ENCODE data around the gene PSMD11.

GRCh38 chr17:32486701-32487472 is 42.6 kb downstream of the PSMD11 start, which contains the start of gene CDK5R1:
- TF ChIP-seq POLR2AphosphoS5 (IDR thresholded peaks at IDR 0.05; ENCODE audit: low read depth, low read length) (no peak; the same call in 1 of the 2 replicates), RAD21 (IDR thresholded peaks at IDR 0.05 in 1 of 2, conservative IDR thresholded peaks at IDR 0.05 in 1 of 2; ENCODE audit: low read depth in 2 of 2, low read length in 2 of 2) (no peak), CTCF (IDR thresholded peaks at IDR 0.05; ENCODE audit: control extremely low read depth in 1 of 3, insufficient read depth in 1 of 3, low read depth in 1 of 3, low read length in 3 of 3) (no peak), E2F6 (IDR thresholded peaks at IDR 0.05) (no peak), EZH2 (IDR thresholded peaks at IDR 0.05; ENCODE audit: low read depth, low read length, severe bottlenecking) (no peak), NANOG (IDR thresholded peaks at IDR 0.05; ENCODE audit: insufficient read depth, low read depth, low read length, poor library complexity, severe bottlenecking) (no peak), BACH1 (IDR thresholded peaks at IDR 0.05; ENCODE audit: low read length) (no peak), BCL11A (IDR thresholded peaks at IDR 0.05; ENCODE audit: low read depth in 2 of 2, low read length in 2 of 2) (no peak)
